HG03135 (cell line): ENCODE data around the gene HPS6.
A peak's percentile ranks its signal among the peaks of the same experiment; 100 is the strongest.
"Not testable (repeated sequence)": the region's sequence is repeated elsewhere in the genome, so short reads cannot be mapped to it uniquely, and the experiment has no call there.

Source experiments
- ATAC-seq: cut with Tn5 transposase; IDR thresholded peaks from one replicate; pipeline ENCODE4 v1.9.1; 2021; ENCODE audit warnings: mild to moderate bottlenecking, moderate library complexity; ENCODE audit not compliant: unreplicated experiment

The HPS6 gene

GRCh38 chr10:102064868-102065560 is at the start of gene HPS6:
Gene HPS6, plus strand, starts transcription at chr10:102065349. Its CDS starts 126 bp downstream, at chr10:102065475.
- peak; percentile 95 for ATAC-seq

GRCh38 chr10:102016416-102016815 is 48.7 kb upstream of the HPS6 start:
- ATAC-seq = no peak

GRCh38 chr10:102017295-102017694 is 47.9 kb upstream of the HPS6 start:
- no peak for ATAC-seq

GRCh38 chr10:102020938-102021337 is 44.2 kb upstream of the HPS6 start:
- ATAC-seq = no peak

- ATAC-seq = no peak
Observed at GRCh38 chr10:102024799-102025198, 40.4 kb upstream of the HPS6 start.

GRCh38 chr10:102027261-102027660 is 37.9 kb upstream of the HPS6 start:
- ATAC-seq = no peak

- no peak for ATAC-seq
Observed at GRCh38 chr10:102033787-102034186, 31.4 kb upstream of the HPS6 start.

- not testable (repeated sequence) for ATAC-seq
Observed at GRCh38 chr10:102035807-102036206, 29.3 kb upstream of the HPS6 start.

GRCh38 chr10:102038410-102038809 is 26.7 kb upstream of the HPS6 start:
- no peak for ATAC-seq

GRCh38 chr10:102040305-102041050 is 24.7 kb upstream of the HPS6 start:
- no peak for ATAC-seq

GRCh38 chr10:102045292-102045691 is 19.9 kb upstream of the HPS6 start:
- no peak for ATAC-seq

GRCh38 chr10:102046095-102046494 is 19.1 kb upstream of the HPS6 start:
- no peak for ATAC-seq

GRCh38 chr10:102054881-102055646 is 10.1 kb upstream of the HPS6 start:
- not testable (repeated sequence) for ATAC-seq

- peak; percentile 93 for ATAC-seq
Observed at GRCh38 chr10:102055647-102056419, 9.3 kb upstream of the HPS6 start, which contains the start of gene ARMH3. Gene ARMH3, minus strand, starts transcription at chr10:102056173. Its CDS starts 16,059 bp downstream, at chr10:102040114.

GRCh38 chr10:102059987-102060386 is 5.2 kb upstream of the HPS6 start:
- ATAC-seq = no peak

- ATAC-seq = no peak
Observed at GRCh38 chr10:102064503-102064867, 664 bp upstream of the HPS6 start.

- ATAC-seq = peak; percentile 28
Observed at GRCh38 chr10:102065561-102066398, 631 bp downstream of the HPS6 start.

GRCh38 chr10:102066399-102067088 is 1.4 kb downstream of the HPS6 start:
- ATAC-seq = no peak
